Smooth muscle cell (in vitro differentiated cells): ENCODE results near the gene RNF187. TPM values are rescaled to one million over a fixed set of nuclear protein-coding genes. Genes with fewer than 3 reads are reported as not detected.
"Not testable (repeated sequence)": the region's sequence is repeated elsewhere in the genome, so short reads cannot be mapped to it uniquely, and the experiment has no call there.

Experiments used
- DNase-seq: peaks from one replicate; lab custom pipeline; 2025; ENCODE audit not compliant: unreplicated experiment; lab: John Stamatoyannopoulos, UW
- H2AFZ ChIP-seq: fragments of 200-600 bp; sonication (generic); 2 replicates; pipeline ENCODE4 v1.6.0; 2016; ENCODE audit warnings: antibody characterized with exemption, low read depth, mild to moderate bottlenecking
- H3F3A ChIP-seq: fragments of 200-600 bp; sonication (generic); 2 replicates; pipeline ENCODE4 v1.6.0; 2017; ENCODE audit warnings: antibody characterized with exemption, low read depth
- H3K27ac ChIP-seq: fragments of 200-600 bp; sonication (generic); 2 replicates; pipeline ENCODE4 v1.5.1; 2016; ENCODE audit warnings: low read depth, mild to moderate bottlenecking
- H3K27me3 ChIP-seq: fragments of 200-600 bp; sonication (generic); 2 replicates; pipeline ENCODE4 v1.6.1; 2016; ENCODE audit warnings: low read depth, mild to moderate bottlenecking
- H3K36me3 ChIP-seq: fragments of 200-600 bp; sonication (generic); 2 replicates; pipeline ENCODE4 v1.5.1; 2016; ENCODE audit warnings: low read depth
- H3K4me1 ChIP-seq: fragments of 200-600 bp; sonication (generic); 2 replicates; pipeline ENCODE4 v1.5.1; 2016; ENCODE audit warnings: low read depth
- H3K4me2 ChIP-seq: fragments of 200-600 bp; sonication (generic); 2 replicates; pipeline ENCODE4 v1.6.0; 2016; ENCODE audit warnings: mild to moderate bottlenecking
- H3K4me3 ChIP-seq: fragments of 200-600 bp; sonication (generic); 2 replicates; pipeline ENCODE4 v1.5.1; 2016; ENCODE audit warnings: mild to moderate bottlenecking
- H3K79me2 ChIP-seq: fragments of 200-600 bp; sonication (generic); 2 replicates; pipeline ENCODE4 v1.6.0; 2016; ENCODE audit warnings: low read depth, mild to moderate bottlenecking
- H3K9ac ChIP-seq: fragments of 200-600 bp; sonication (generic); 2 replicates; pipeline ENCODE4 v1.6.0; 2016; ENCODE audit warnings: low read depth
- H3K9me3 ChIP-seq: fragments of 200-600 bp; sonication (generic); replicated peaks from 2 replicates; pipeline ENCODE4 v1.5.1; 2016; ENCODE audit warnings: low read depth
- H4K20me1 ChIP-seq: fragments of 200-600 bp; sonication (generic); 2 replicates; pipeline ENCODE4 v1.6.0; 2016; ENCODE audit warnings: low read depth
- CTCF ChIP-seq: fragments of 200-600 bp; sonication (generic); IDR thresholded peaks from 2 replicates; pipeline ENCODE4 v1.5.1; 2017; ENCODE audit warnings: borderline replicate concordance, mild to moderate bottlenecking, antibody characterized with exemption; ENCODE audit not compliant: insufficient read depth, poor library complexity, severe bottlenecking
- WGBS: methylation state at CpG from one replicate; pipeline ENCODE4 v1.1.7; 2016; ENCODE audit warnings: low lambda C conversion rate; 5-methylcytosine and 5-hydroxymethylcytosine counted together
- polyA plus RNA-seq: library from polyadenylated mRNA; unstranded; fragments of >200 nt; fragmentation: Nextera tagmentation; extraction: Ambion mirVana; gene quantifications from 2 replicates; pipeline ENCODE4 v1.2.1, GENCODE V29; 2016
- total RNA-seq: library from RNA; depleted of rRNA; stranded (reverse); fragments of >200 nt; gene quantifications from 2 replicates; pipeline ENCODE4 v1.2.3, GENCODE V29; 2014

The RNF187 gene
- total and polyA plus RNA-seq, 2 experiments from 2014 or later: 35.9 to 150 TPM

- H3K79me2 ChIP-seq: no peaks in the 10 kb centered on the region
- DNase-seq: peak; percentile 56
- H2AFZ ChIP-seq: no peak overlapping the region
- no peaks in the 10 kb centered on the region for H3K9me3 ChIP-seq
- no peaks in the 10 kb centered on the region for H3K4me1 ChIP-seq
- H4K20me1 ChIP-seq: peaks cover 6% of the 10 kb centered on the region
- H3K27ac ChIP-seq: no peak overlapping the region
- WGBS: 35% methylated on average over 23 of the region's 23 CpGs
- peak; percentile 95 for TF ChIP-seq CTCF
- no peak overlapping the region for H3K9ac ChIP-seq
- no peaks in the 10 kb centered on the region for H3K27me3 ChIP-seq
- peak overlapping the region; percentile 25 for H3K4me3 ChIP-seq
- H3F3A ChIP-seq: no peaks in the 10 kb centered on the region
- H3K4me2 ChIP-seq: peak overlapping the region; percentile 83
- no peaks in the 10 kb centered on the region for H3K36me3 ChIP-seq
Observed at GRCh38 chr1:228500901-228501871, 14.0 kb downstream of the RNF187 start.

- Histone ChIP-seq H3K36me3 (no peaks in the 10 kb centered on the region), H2AFZ (no peak overlapping the region), H3K79me2 (no peaks in the 10 kb centered on the region), H3K27me3 (no peaks in the 10 kb centered on the region), H3K4me2 (no peak overlapping the region), H3K27ac (no peak overlapping the region), H4K20me1 (no peaks in the 10 kb centered on the region), H3K4me3 (no peak overlapping the region), H3F3A (no peaks in the 10 kb centered on the region), H3K9me3 (no peaks in the 10 kb centered on the region), H3K9ac (no peak overlapping the region), H3K4me1 (no peaks in the 10 kb centered on the region)
- WGBS: 90% methylated on average over 5 of the region's 5 CpGs
- no peak for DNase-seq
- no peak for TF ChIP-seq CTCF
Observed at GRCh38 chr1:228502522-228502921, 15.3 kb downstream of the RNF187 start.

- 66% methylated on average over 11 of the region's 11 CpGs for WGBS
- not testable (repeated sequence) for H3F3A ChIP-seq, H3K36me3 ChIP-seq, H3K4me3 ChIP-seq, H4K20me1 ChIP-seq, H3K4me2 ChIP-seq, H2AFZ ChIP-seq, DNase-seq, H3K9ac ChIP-seq, H3K27ac ChIP-seq, H3K79me2 ChIP-seq, H3K4me1 ChIP-seq, H3K9me3 ChIP-seq
- H3K27me3 ChIP-seq: peaks cover 10% of the 10 kb centered on the region
Observed at GRCh38 chr1:228505944-228506343, 18.8 kb downstream of the RNF187 start.

GRCh38 chr1:228507961-228508652 lies 20.9 kb downstream of the RNF187 start:
- Histone ChIP-seq H4K20me1 (no peaks in the 10 kb centered on the region), H3K9ac (no peak overlapping the region), H3F3A (no peaks in the 10 kb centered on the region), H3K4me1 (no peaks in the 10 kb centered on the region), H3K79me2 (no peaks in the 10 kb centered on the region), H3K27me3 (peaks cover 26% of the 10 kb centered on the region), H3K27ac (no peak overlapping the region), H3K36me3 (no peaks in the 10 kb centered on the region), H3K4me2 (no peak overlapping the region), H3K4me3 (no peak overlapping the region), H3K9me3 (no peaks in the 10 kb centered on the region), H2AFZ (no peak overlapping the region)
- no peak for TF ChIP-seq CTCF
- no peak for DNase-seq
- WGBS: 59% methylated on average over 5 of the region's 9 CpGs
